A549 (cell line): ENCODE data around the gene MAML2.
A peak's percentile ranks its signal among the peaks of the same experiment; 100 is the strongest.

Experiments used
- BHLHE40 ChIP-seq: IDR thresholded peaks from 2 replicates; pipeline ENCODE4 v1.6.1; 2012; ENCODE audit warnings: low read depth, low read length, inconsistent platforms
- CHD4 ChIP-seq: fragments of 200-600 bp; sonication (generic); IDR thresholded peaks from 2 replicates; pipeline ENCODE4 v1.6.1; 2016; ENCODE audit warnings: antibody characterized with exemption, mild to moderate bottlenecking, borderline replicate concordance
- CTCF ChIP-seq: fragments of >200 bp; sonication (Bioruptor Twin); formaldehyde crosslinking; IDR thresholded peaks from 3 replicates; pipeline ENCODE4 v1.5.1; 2016
- EP300 ChIP-seq, 2 experiments: fragments of >200 bp; sonication (Bioruptor Twin); formaldehyde crosslinking; IDR thresholded peaks; 2 replicates in 1 of 2; 3 replicates in 1 of 2; pipeline ENCODE4 v1.6.1; 2016 to 2017
- JUN ChIP-seq, 2 experiments: fragments of >200 bp; sonication (Bioruptor Twin); formaldehyde crosslinking; IDR thresholded peaks; 2 replicates in 1 of 2; 3 replicates in 1 of 2; pipeline ENCODE4 v1.6.1; 2016 to 2017
- JUNB ChIP-seq: fragments of >200 bp; sonication (Bioruptor Twin); formaldehyde crosslinking; IDR thresholded peaks from 2 replicates; pipeline ENCODE4 v1.6.1; 2016
- REST ChIP-seq: fragments of 200-600 bp; sonication (generic); IDR thresholded peaks from 2 replicates; pipeline ENCODE4 v1.6.1; 2016; ENCODE audit warnings: antibody characterized with exemption, mild to moderate bottlenecking, moderate library complexity
- TP53 ChIP-seq: fragments of 250-450 bp; sonication (Bioruptor Pico); IDR thresholded peaks from 2 replicates; pipeline ENCODE4 v1.5.0; 2021; ENCODE audit warnings: mild to moderate bottlenecking, moderate library complexity

DNA sequence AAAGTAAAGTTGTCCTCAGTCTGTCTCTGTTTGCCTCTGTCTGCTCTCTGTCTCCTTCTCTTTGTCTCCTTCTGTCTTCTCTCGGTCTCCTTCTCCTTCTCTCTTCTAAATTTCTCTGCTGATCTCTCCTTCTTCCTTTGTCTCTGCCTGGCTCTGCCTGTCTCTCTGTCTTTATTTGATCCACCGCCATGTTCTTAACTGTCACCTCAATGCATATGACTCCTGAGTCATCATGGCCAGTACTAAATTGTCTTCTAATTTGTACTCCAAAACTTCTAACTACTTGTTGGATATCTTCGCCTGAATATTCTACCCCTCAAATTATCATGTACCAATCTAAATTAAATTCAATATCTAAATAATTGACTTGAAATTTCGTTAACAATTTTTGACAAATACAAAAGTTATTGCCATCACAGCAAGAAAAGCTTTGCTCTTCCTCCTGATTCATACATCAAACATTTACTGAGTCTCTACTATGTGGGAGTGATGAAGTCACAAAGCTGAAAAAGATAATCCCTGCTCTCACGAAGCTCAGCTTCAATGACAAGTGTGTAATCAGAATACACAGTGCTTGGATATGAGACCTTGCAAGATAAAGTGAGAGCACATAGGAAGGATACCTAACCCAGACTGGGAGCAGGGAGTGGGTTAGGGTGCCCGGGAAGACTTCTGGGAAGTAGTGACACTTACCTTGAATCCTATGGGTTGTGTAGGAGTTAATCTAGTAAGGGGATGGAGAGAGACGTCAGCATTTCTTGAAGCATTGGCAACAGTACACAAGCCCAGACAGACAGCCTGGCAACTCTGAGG is 193.0 kb downstream of the MAML2 start:
- TF ChIP-seq JUNB (peak; percentile 53; the same call in 1 of the 2 replicates), CTCF (no peak), EP300 (IDR thresholded peaks at IDR 0.05) (no peak), BHLHE40 (no peak), CHD4 (no peak), REST (no peak), TP53 (CRISPR knock-in tag) (no peak), JUN (IDR thresholded peaks at IDR 0.05) (no peak)
